Activated CD4-positive, alpha-beta T cell treated with anti-CD3 and anti-CD28 coated beads for 1 hour (primary cell): ENCODE measurements around the gene TUSC2.
A peak's percentile ranks its signal among the peaks of the same experiment; 100 is the strongest.
"Not testable (repeated sequence)": the region's sequence is repeated elsewhere in the genome, so short reads cannot be mapped to it uniquely, and the experiment has no call there.

ENCODE experiments used
- DNase-seq: peaks from one replicate; pipeline ENCODE4 v3.0.0-alpha.2; 2020

Gene TUSC2

DNA sequence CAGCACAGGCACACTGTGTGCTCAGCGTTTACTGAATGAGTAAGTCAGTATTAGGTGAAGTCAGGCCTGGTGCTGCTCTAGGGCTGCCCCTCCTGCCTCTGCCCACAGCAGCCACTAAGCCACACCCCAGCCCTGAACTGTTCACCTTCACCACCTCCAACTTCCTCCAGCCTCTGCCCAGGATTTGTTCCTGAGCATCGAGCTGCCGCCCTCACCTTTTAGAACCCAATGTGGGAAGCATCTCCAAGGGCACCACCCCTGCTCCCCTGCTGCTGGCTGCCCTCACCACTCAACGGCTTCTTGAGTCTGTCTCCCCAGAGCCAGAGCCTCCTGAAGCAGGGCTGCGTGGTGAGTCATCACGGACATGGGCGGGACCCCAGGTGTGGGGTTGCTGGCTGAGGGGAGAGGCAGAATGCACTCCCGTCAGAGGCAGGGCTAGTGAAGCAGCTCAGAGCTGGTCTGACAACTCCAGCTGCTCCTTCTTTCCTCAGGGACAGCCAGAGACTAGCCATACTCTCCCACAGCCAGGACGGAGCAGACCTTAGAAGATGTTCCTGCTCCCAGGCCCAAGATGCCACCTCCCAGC, 11.3 kb downstream of the TUSC2 start:
- peak; percentile 52 for DNase-seq

DNA sequence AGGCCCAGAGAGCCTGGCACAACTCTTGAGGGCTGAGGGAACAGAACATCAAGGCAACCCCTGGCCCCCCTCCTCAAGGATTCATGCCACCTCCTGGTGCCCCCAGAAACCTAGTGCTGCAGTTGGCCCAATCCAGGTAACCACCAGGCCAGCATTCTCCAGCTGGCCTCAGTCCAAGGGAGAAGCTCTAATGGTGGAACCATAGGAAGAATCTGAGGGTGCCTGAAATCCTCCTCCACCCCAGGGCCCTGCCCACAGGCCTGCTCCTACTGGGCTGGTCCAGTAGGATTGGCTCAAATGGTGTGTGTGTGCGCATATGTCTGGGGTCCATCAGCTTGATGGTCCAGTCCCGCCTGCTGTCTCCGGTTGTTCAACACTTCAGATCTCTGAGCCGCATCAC, 13.2 kb downstream of the TUSC2 start:
- DNase-seq: no peak

DNA sequence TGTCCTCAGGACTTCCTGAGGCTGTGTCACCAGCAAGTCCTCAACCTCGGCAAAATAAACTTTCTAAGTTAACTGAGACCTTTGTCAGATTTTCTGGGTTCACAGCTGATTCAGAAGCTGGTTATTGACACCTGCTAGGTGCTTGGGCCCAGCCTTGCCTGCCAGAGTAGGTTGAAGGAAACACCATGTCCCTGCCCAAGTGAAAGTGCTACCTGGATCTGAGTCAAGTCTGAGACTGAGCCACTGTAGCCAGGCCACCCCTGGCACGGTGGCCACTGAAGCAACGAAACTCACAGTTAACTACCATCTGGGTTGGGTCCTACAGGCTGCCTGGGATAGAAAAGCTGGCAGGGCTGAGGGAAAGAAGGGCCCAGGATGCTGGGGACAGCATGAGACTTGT, 13.7 kb downstream of the TUSC2 start:
- no peak for DNase-seq

DNA sequence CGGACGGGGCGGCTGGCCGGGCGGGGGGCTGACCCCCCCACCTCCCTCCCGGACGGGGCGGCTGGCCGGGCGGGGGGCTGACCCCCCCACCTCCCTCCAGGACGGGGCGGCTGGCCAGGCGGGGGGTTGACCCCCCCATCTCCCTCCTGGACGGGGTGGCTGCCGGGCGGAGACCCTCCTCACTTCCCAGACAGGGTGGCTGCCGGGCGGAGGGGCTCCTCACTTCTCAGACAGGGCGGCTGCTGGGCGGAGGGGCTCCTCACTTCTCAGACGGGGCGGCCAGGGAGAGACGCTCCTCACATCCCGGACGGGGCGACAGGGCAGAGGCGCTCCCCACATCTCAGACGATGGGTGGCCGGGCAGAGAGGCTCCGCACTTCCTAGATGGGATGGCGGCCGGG, 16.0 kb downstream of the TUSC2 start:
- DNase-seq: not testable (repeated sequence)

DNA sequence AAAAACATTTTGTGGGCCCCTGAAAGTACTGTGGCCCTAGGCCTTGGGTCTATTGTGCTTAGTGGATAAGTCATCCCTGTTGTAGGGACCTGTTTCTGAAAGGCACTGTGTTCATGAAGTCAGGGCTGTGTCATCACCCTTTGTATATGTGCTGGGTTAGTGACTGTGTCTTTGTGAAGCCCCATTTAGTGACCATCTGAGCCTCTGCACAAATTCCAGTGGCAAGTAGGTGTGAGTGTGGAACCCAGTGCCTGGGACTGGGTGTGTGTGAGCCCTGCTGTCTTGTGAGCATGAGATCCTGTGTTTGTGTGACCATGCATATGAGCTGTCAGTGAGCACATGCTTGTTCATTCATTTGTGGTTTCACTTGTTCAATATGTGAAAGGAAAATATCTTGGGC, 23.4 kb downstream of the TUSC2 start:
- DNase-seq: no peak

DNA sequence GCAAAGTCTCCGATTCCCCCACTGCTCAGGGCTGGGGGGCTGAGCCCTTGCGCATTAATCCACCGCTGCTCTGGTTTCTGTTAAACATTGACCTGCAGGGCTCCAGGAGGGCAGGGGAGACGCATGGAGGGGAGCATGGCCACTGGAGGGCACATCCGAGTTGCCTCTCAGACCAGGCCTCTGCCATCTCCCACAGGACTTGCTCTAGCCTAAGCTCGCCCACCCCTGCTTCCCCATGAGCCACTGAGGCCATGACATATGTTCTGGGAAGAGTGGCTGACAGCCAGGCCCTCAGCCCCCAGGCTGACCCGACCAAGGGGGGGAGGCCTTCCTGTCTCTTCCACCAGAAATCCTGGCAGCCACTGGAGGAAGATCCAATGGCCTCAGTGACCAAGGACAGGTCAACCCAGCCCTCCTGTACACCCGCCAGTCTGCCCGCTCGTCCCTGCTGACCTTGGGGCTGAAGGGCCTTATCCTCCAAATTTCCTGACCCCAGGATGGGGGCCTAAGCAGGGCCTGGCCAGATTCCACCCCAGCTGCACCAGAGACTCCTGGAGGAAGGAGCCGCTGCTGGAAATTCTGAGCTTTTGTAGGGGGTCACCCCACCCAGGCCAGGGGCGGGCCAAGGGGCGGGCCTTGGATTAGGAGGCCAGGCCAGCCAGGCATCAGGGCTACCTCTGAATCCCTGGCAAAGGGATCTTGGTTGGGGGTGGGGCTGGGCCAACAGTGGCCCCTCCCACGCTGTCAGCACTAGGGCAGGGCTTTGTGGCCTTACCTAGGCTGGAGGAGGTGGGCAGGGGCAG, 24.8 kb downstream of the TUSC2 start, which contains the start of gene HYAL1:
Gene HYAL1, minus strand, starts transcription at position 562 of the 803 bp plus-strand sequence. CDS start 618 bp downstream, outside the sequence.
- no peak for DNase-seq

DNA sequence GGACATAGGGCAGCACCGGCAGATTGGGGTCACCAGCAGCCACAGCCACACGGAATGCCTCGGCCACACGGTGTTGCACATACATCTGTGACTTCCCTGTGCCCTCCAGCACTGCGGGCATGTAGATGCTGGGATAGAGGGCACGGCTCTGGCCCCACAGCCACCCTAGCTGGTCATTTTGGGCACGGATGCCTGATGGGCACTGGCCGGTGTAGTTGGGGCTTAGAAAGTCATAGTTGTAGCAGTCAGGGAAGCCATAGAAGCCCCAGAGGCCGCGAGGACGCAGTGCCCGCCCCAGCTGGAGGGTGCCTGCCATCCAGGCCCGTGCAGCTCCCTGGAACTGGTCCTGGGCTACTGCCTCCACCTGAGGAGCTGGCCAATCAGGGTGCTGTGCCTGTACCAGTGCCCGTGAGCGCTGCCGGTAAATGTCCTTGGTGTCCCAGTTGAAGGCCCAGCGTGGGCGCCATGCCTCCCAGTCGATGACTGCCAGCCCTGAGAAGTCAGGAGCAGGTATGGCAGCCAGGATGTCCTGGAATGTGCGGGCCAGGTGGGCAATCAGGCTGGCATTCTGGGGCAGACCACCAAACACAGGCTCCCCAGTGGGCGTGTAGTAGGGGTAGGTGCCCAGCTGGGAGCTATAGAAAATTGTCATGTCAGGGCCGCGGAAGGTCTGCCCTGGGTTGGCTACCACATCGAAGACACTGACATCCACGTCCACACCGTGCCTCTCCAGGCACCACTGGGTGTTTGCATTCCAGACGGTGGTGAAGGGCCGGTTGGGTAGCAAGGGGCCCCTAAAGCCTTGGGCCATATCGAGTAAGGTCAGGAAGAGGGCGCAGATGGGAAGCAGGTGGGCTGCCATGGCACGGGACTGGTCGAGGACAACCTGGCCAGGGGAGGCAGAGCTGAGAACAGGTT, 25.7 kb downstream of the TUSC2 start:
- DNase-seq: no peak

DNA sequence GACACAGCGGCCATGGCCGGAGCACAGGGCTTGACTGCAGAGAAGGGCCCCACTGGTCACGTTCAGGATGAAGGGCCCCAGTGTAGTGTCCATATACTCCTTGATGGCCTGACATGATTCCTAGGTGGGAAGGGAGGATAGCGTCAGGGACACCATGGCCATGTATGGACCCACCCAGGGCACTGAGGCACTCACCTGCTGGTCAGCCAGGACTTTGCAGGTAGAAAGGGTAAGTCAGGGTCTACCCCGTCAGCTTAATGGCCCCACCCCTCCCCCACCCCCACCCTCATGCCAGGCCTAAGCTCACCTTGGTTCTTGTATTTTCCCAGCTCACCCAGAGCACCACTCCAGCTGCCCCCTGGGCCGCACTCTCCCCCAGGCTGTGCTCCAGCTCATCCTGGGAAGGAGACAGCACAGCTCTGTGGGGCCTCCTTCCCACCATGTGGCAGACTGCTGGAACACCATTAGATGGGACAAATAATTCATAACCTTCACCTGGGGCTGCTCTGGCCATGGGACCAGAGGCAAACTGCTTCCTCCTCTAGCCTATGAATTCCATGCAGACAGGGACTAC, 27.3 kb downstream of the TUSC2 start:
- DNase-seq: no peak

DNA sequence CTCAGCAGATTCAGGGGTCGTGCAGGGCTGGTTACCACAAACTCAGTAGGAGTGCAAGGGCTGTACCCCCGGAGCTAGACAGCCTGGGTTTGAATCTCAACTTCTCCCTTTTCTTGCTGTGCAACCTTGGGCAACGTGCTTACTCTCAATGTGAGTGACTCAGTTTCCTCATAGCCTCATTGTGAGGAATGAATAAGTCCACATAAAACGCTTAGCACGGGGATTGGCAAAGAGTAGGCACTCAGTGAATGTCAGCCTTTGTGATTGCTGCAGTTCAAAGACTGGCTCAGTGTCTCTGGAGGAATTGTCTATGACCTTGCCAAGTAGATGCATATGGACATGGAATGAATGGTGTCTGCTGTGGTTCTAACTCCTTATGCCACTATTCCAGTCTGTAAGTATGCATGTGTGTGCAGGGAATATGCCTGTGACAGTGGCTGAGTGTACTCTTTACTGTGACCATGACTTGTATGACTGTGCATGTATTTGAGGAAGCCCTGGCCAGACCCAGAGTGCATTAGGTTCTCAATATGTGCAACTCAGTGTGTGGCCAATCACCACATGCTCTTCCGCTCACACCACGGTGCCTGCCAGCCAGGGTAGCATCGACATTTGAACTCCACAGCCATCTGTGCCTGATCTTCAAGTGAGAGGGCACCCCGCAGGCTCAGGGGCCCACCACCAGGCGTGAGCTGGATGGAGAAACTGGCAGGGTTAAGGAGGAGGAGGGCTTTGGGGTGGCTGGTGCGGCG, 27.9 kb downstream of the TUSC2 start:
- DNase-seq: no peak

DNA sequence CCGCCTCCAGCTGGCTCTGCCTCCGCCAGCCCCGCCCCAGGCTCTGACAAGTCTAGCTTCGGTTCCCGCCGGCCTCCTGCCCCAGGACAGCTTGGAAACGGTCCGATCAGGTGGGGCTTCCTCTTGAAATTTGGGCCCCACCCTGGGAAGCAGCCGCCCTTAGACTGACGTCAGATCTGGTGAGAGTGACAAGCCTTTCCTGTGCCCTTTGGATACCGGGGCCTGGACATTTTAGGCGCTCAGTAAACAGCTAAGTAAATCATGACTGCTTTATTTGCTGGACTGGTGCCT, 28.4 kb downstream of the TUSC2 start:
- DNase-seq: no peak

DNA sequence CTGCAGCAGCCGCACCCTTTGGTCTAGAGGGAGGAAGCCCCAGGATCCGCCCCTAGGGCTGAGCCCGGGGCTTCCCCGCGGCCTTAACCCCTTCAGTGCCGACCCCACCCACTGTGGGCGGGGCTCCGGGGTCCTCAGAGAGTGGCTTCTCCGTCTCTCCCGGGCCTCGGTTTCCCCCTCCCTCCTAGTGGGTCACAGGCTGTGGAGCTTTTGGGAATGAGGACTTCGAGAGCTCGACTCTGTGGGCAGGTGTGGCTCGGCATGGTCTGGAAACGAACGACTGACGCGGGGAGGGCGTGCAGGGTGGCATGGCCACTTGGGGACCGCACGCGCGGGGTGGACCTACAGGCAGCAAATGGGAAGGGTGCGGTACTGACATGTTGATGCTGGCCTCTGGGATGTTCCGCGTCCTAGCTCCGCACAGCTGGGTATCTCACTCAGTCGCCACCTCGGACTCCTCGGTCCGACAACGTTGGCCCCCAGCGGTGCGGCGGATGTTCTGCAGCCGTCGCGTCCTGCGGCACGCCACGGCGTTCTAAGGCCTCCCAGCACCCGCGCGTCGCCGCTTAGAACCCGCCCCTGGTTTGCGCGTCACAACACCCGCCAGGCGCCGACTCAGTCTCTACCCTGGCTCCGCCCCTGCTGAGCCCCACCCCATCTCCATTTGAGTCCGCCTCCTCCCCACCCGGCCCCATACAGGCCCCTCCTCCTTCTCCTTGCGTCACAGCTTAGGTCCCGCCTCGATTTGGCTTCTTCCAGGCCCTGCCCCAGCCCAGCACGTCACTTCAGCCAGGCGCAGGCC, 29.0 kb downstream of the TUSC2 start, which contains the start of the genes HYAL3 and NAA80:
Gene HYAL3, minus strand, starts transcription at position 570 of the 802 bp plus-strand sequence. CDS start 3,803 bp downstream, outside the sequence.
Gene NAA80, minus strand, starts transcription at position 570 of the 802 bp plus-strand sequence. CDS start 1,942 bp downstream, outside the sequence.
- peak; percentile 99 for DNase-seq

DNA sequence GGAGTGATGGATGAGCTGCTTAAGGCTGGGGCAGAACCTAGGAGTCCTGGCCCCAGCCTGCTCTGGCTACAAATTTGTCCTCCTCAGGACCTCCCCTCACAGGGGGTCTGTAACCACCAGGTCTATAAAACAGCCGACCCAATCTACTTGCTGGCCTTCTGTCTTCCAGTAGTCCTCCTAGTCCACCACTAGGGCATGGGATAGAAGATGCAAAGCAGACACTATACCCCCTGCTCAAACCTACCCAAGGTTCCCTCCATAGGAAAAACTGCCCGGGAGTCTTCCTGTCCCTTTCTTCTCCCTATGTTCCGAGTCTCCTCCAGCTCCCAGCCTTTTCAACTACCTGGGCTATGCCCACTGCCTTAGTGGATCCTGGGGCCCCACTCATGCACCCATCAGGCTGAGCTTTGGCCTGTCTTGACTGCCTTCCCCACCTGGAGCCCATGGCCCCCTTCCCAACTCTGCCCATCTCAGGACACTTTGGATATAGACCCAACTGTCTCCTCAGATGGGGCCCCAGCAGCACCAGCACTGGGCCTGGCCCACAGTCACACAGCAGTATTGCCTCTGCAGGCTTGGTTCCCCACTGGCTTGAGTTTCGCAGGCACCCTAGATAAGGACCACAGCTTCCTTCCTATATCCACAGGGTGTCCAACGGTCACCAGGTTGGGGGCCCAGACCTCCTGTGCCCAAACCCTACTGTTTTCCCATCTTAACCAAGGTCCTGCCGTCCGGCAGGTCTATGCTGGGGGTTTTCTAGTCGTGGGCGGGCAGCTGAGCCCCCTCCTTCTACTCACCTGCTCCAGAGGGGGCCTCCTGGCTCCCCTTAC, 29.9 kb downstream of the TUSC2 start:
- DNase-seq: no peak

DNA sequence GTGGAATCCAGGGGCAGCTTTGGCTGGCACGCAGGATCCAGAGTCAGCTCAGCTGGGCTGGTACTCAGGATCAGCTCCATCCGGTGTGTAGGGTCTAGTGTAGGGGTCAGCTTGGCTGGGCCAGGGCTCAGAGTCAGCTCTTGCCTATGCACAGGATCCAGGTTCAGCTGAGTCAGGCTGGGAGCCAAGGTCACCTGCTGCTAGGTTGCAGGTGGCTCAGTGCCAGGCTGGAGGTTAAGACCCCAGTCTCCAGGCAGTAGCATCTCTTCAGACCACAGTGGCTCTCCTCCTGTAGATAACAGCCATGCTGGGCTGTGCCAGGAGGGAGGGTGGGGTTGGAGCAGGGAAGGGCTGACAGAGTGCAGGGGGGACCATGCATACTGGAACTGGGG, 30.6 kb downstream of the TUSC2 start:
- no peak for DNase-seq

DNA sequence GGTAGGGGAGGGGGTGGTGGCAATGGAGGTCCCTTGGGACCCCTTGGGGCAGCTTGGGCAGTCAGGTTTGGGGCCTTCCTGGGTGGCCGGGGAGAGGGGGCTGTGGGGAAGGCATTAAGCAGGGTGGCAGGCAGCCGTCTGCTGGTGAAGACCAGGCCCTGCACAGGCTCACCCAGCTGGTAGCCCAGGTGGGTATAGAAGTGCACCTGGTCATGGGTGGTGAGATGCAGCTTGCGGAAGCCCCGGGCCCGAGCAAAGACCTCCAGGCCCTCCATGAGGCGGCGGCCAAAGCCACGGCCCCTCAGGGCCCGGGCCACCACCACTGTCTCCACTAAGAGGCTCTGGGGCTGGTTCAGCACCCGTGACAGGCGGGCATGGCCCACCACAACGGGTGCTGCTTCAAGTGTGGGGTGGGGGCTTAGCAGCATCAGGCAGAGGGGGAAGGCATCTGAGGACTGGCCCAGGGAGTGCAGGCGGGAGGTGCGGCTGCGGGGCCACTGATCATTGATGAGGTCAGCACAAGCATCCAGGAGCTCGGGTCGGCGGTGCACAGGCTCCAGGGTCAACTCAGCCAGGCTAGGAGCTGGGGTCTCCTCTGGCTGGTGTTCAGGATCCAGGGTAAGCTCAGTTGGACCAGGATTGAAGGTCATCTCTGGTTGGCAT, 31.2 kb downstream of the TUSC2 start:
- DNase-seq: no peak

DNA sequence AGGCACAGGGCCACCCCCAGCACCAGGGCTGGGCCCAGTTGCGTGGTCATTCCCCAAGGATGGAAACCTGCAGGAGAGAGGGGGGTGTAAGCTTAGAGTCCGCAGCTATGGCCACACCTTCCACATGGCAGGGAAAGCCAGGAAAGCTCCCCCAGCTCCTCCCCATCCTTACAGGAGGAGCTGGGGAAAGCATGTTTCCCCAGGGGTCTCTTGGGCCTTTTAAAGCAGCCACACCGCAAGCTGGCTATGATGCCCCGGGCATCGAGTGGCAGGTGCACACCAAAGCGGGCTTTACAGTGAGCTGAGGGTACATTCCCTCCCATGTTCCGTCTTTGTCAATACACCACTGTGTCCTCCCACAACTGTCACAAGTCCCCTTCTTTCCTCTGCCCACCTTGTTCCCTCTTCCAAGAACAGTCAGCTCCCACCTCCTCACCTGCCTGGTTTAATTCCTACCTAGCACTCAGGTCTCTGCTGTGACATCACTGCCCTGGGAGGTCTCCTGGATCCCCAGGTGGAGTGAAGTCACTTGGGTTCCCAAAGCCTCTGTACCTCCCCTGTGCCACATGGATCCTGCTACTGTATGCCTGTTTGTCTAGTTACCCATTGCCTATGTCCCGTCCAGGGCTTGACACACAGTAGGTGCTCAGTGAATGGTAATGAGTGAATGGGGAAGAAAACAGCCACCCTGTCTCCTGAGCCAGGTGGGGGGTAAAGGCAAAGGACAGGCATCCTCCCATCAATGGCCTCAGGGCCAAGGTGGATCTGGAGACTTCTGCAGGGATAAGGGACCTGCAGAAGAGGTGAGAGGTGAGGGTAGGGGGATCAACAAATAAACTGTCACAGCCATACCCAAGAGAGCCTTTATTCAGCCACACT, 32.2 kb downstream of the TUSC2 start:
- no peak for DNase-seq

DNA sequence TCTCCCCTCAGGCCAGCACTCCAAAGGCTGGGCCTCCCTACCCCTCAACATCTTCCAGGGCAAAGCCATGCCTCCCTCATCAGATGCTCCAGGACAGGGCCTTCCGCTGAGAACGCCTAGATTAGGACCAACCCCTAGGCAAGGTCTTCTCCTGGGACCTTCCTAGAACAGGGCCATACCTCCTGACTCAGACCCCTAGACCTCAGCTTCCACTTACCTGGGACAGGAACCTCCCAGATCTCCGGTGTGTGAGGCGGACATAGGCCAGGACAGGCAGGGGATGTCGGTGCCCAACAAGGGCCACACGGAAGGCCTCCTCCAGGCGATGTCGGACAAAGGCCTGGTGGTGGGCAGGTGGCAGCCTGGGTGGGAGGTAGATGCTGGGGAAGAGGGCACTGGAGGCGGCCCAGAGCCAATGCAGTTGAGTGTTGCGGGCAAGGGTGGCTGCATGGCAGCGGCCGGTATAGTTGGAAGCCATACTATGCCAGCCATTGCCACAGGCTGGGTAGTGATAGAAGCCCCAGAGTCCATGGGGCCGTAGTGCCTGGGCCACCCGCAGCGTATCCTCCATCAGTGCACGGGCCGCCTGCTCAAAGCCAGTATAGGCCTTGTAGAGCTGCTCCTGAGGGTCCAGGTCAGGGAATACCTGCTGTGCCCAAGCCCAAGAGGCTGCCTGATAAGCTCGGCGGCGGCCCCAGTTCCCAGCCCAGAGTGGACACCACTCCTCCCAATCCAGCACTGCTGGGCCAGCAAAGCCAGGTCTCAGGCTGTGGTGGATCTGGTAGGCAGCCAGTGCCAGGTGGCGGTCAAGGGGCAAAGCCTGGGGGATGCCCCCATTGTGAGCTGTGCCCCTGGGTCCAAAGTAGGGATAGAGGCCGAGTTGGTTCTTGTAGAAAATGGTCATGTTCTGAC, 33.3 kb downstream of the TUSC2 start:
- no peak for DNase-seq

DNA sequence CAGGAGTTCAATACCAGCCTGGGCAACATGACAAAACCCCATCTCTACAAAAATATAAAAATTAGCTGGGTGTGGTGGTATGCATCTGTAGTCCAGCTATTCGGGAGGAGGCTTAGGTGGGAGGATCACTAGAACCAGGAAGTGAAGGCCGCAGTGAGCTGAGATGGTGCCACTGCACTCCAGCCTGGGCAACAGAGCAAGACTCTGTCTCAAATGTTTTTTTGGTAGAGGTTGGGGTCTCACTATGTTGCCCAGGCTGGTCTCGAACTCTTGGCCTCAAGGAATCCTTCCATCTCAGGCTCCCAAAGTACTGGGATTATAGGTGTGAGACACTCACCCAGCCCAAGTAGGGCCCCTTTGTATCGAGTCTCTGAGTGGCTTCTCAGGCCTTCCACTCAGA, 33.9 kb downstream of the TUSC2 start:
- DNase-seq: no peak
